ENCODE measurements around the gene NLGN1. TPM values are rescaled to one million over a fixed set of nuclear protein-coding genes. Genes with fewer than 3 reads are reported as not detected.
A peak's percentile ranks its signal among the peaks of the same experiment; 100 is the strongest.

NLGN1 gene
- total RNA-seq, 1 experiment from 2014 or later, result not detected

DNA sequence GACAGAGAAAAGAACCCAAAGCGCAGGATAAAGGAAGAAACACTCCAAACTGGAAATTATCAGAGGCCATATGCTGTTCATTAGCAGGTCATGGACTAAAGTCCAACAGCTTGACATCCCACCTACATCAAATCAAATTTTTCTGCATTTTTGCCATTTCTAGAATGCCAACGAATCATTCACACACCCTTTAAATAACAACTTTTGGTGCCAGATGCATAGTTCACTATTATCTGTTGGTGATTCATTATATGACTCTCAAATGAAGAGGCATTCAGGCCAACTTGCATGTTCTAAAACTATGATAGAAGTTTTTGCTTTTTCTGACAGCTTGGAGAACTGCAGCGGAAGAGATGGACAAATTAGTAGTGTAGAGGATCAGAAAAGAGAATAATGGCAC is 931.8 kb downstream of the NLGN1 start:
- no peak for ATAC-seq
- no peaks in the 10 kb centered on the region for H3K27me3 ChIP-seq (ENCODE audit: insufficient read depth, low read length)
- H3K4me1 ChIP-seq (ENCODE audit: control insufficient read depth in 1 of 2, insufficient read depth in 2 of 2, low read length in 2 of 2), result peaks cover 0 to 17% of the 10 kb centered on the region in 2 experiments; a peak in 2 of 4 replicates
- no peak for DNase-seq (ENCODE audit: low read depth, low spot score)
- H3K79me2 ChIP-seq (ENCODE audit: insufficient read depth, low read length), result no peaks in the 10 kb centered on the region
- no peaks in the 10 kb centered on the region; the same call in 1 of the 2 replicates for H3K9me2 ChIP-seq (ENCODE audit: insufficient read depth)
- no TSS peak for BruUV-seq (replicated peaks)
- H3K9me3 ChIP-seq (ENCODE audit: control insufficient read depth in 1 of 2, insufficient read depth in 1 of 2, low read depth in 1 of 2, low read length in 2 of 2), result no peaks in the 10 kb centered on the region
- peak overlapping the region; percentile 25 for H3K4me2 ChIP-seq (ENCODE audit: low read length)
- ChIA-PET RAD21 (ENCODE audit: low non-redundant PET in 1 of 2, low total read pairs in 2 of 2, uncharacterized antibody in 2 of 2, unreplicated experiment in 2 of 2) (no interaction called here), POLR2A (no interaction called here), CTCF (no interaction called here)
- no peak for TF ChIP-seq MAX (IDR thresholded peaks at IDR 0.05)
- TF ChIP-seq JUND (IDR thresholded peaks at IDR 0.05), result no peak
- no peak for TF ChIP-seq EZH2 (IDR thresholded peaks at IDR 0.05)
- no peak for TF ChIP-seq CTCF (IDR thresholded peaks at IDR 0.05 in 2 of 3, conservative IDR thresholded peaks at IDR 0.05 in 1 of 3; ENCODE audit: borderline replicate concordance in 1 of 3, insufficient read depth in 1 of 3, low read depth in 2 of 3, low read length in 2 of 3)
- no peaks in the 10 kb centered on the region for H3K36me3 ChIP-seq (ENCODE audit: control insufficient read depth in 1 of 2, insufficient read depth in 2 of 2, low read length in 2 of 2)
- peak overlapping the region; percentile 1 for H2AFZ ChIP-seq (ENCODE audit: low read depth, low read length, poor library complexity, severe bottlenecking)
- H3K4me3 ChIP-seq (replicated peaks in 1 of 2; ENCODE audit: low read depth in 1 of 2, low read length in 2 of 2), result no peak overlapping the region
- no peak overlapping the region for H3K9ac ChIP-seq (ENCODE audit: low read length)
- intact Hi-C loops (cut with micrococcal nuclease), result no loop called here
- H4K20me1 ChIP-seq (ENCODE audit: insufficient read depth), result no peaks in the 10 kb centered on the region
- no peak overlapping the region for H3K27ac ChIP-seq (ENCODE audit: low read depth, low read length)

GRCh38 chr3:174330303-174330702 is 932.8 kb downstream of the NLGN1 start:
- no TSS peak for BruUV-seq (replicated peaks)
- TF ChIP-seq SP1 (IDR thresholded peaks at IDR 0.05; ENCODE audit: low read depth) (no peak), ZNF274 (IDR thresholded peaks at IDR 0.05; ENCODE audit: low read depth, low read length) (no peak), YY1 (IDR thresholded peaks at IDR 0.05; ENCODE audit: extremely low read depth, insufficient replicate concordance, low read depth, low read length) (no peak), JUND (IDR thresholded peaks at IDR 0.05) (no peak), CEBPB (IDR thresholded peaks at IDR 0.05; ENCODE audit: low read depth) (no peak), ATF3 (IDR thresholded peaks at IDR 0.05) (no peak), ZFX (IDR thresholded peaks at IDR 0.05) (no peak), EGR1 (IDR thresholded peaks at IDR 0.05; ENCODE audit: low read depth) (no peak), ELF1 (IDR thresholded peaks at IDR 0.05; ENCODE audit: borderline replicate concordance, low read depth) (no peak), POLR2AphosphoS5 (IDR thresholded peaks at IDR 0.05; ENCODE audit: low read depth, low read length) (no peak), EZH2phosphoT487 (IDR thresholded peaks at IDR 0.05; ENCODE audit: borderline replicate concordance) (no peak), CTCF (IDR thresholded peaks at IDR 0.05 in 2 of 3, conservative IDR thresholded peaks at IDR 0.05 in 1 of 3; ENCODE audit: borderline replicate concordance in 1 of 3, insufficient read depth in 1 of 3, low read depth in 2 of 3, low read length in 2 of 3) (no peak), CBX3 (IDR thresholded peaks at IDR 0.05; ENCODE audit: low read depth) (no peak), MAX (IDR thresholded peaks at IDR 0.05) (no peak)
- CTCF ChIA-PET, result no interaction called here
- H3K9ac ChIP-seq (ENCODE audit: low read length), result no peak overlapping the region
- no peaks in the 10 kb centered on the region; the same call in 1 of the 2 replicates for H3K9me2 ChIP-seq (ENCODE audit: insufficient read depth)
- RAD21 ChIA-PET (ENCODE audit: low non-redundant PET in 1 of 2, low total read pairs in 2 of 2, uncharacterized antibody in 2 of 2, unreplicated experiment in 2 of 2), result no interaction called here
- H2AFZ ChIP-seq (ENCODE audit: low read depth, low read length, poor library complexity, severe bottlenecking), result no peak overlapping the region
- no peaks in the 10 kb centered on the region for H4K20me1 ChIP-seq (ENCODE audit: insufficient read depth)
- no peaks in the 10 kb centered on the region for H3K79me2 ChIP-seq (ENCODE audit: insufficient read depth, low read length)
- ATAC-seq (peak; percentile 47; the same call in 1 of the 2 replicates), DNase-seq (ENCODE audit: low read depth, low spot score) (no peak)
- intact Hi-C loops (cut with micrococcal nuclease), result no loop called here
- H3K27me3 ChIP-seq (ENCODE audit: insufficient read depth, low read length), result no peaks in the 10 kb centered on the region
- peaks cover 0 to 17% of the 10 kb centered on the region in 2 experiments; a peak in 2 of 4 replicates for H3K4me1 ChIP-seq (ENCODE audit: control insufficient read depth in 1 of 2, insufficient read depth in 2 of 2, low read length in 2 of 2)
- H3K9me3 ChIP-seq (ENCODE audit: control insufficient read depth in 1 of 2, insufficient read depth in 1 of 2, low read depth in 1 of 2, low read length in 2 of 2), result no peaks in the 10 kb centered on the region
- POLR2A ChIA-PET, result no interaction called here
- H3K4me3 ChIP-seq (replicated peaks in 1 of 2; ENCODE audit: low read depth in 1 of 2, low read length in 2 of 2), result no peak overlapping the region
- no peaks in the 10 kb centered on the region for H3K36me3 ChIP-seq (ENCODE audit: control insufficient read depth in 1 of 2, insufficient read depth in 2 of 2, low read length in 2 of 2)
- no peak overlapping the region for H3K27ac ChIP-seq (ENCODE audit: low read depth, low read length)
- H3K4me2 ChIP-seq (ENCODE audit: low read length), result peak overlapping the region; percentile 13; the same call in 1 of the 2 replicates
